HepG2 (cell line): ENCODE results near the gene UBE2O. TPM values are rescaled to one million over a fixed set of nuclear protein-coding genes. Genes with fewer than 3 reads are reported as not detected.

Experiments used
- CCAR2 ChIP-seq: fragments of 200-400 bp; formaldehyde crosslinking; optimal IDR thresholded peaks from 2 replicates; pipeline ENCODE3; 2018; ENCODE audit warnings: low read depth, mild to moderate bottlenecking, low read length, moderate library complexity
- GABPB1 ChIP-seq: IDR thresholded peaks from 2 replicates; pipeline ENCODE4 v1.6.1; 2016; ENCODE audit warnings: mild to moderate bottlenecking, missing genetic modification reagents, moderate library complexity, missing compliant biosample characterization
- KAT7 ChIP-seq: IDR thresholded peaks from 2 replicates; pipeline ENCODE4 v1.6.1; 2018; ENCODE audit warnings: borderline replicate concordance, missing compliant biosample characterization
- KDM3A ChIP-seq: IDR thresholded peaks from 2 replicates; pipeline ENCODE4 v1.6.1; 2018; ENCODE audit warnings: low read depth, missing compliant biosample characterization
- MEF2D ChIP-seq: sonication (generic); formaldehyde crosslinking; IDR thresholded peaks from 2 replicates; pipeline ENCODE4 v1.5.1; 2020; ENCODE audit warnings: mild to moderate bottlenecking, missing genetic modification reagents
- NR2C2 ChIP-seq: sonication (generic); formaldehyde crosslinking; IDR thresholded peaks from 2 replicates; pipeline ENCODE4 v1.4.0; 2020; ENCODE audit warnings: missing genetic modification reagents, mild to moderate bottlenecking, moderate library complexity, borderline replicate concordance
- ONECUT2 ChIP-seq: sonication (generic); formaldehyde crosslinking; IDR thresholded peaks from 2 replicates; pipeline ENCODE4 v1.4.0; 2020; ENCODE audit warnings: missing genetic modification reagents
- PAWR ChIP-seq: sonication (generic); formaldehyde crosslinking; IDR thresholded peaks from 2 replicates; pipeline ENCODE4 v1.4.0; 2020; ENCODE audit warnings: missing genetic modification reagents, mild to moderate bottlenecking, borderline replicate concordance
- PHF5A ChIP-seq: IDR thresholded peaks from one replicate; pipeline ENCODE4 v1.6.1; 2018; ENCODE audit warnings: low read depth, missing genetic modification reagents; ENCODE audit not compliant: unreplicated experiment
- PHF8 ChIP-seq: sonication (generic); formaldehyde crosslinking; IDR thresholded peaks from 2 replicates; pipeline ENCODE4 v1.5.0; 2020; ENCODE audit warnings: missing genetic modification reagents
- SMC3 ChIP-seq: IDR thresholded peaks from 2 replicates; pipeline ENCODE4 v1.6.1; 2011; ENCODE audit warnings: low read length, improper control_type of control experiment
- SYNCRIP ChIP-seq: fragments of 200-400 bp; formaldehyde crosslinking; IDR thresholded peaks from 2 replicates; pipeline ENCODE4 v1.6.1; 2018; ENCODE audit warnings: mild to moderate bottlenecking, low read depth, low read length; ENCODE audit not compliant: insufficient read depth
- TRAFD1 ChIP-seq: sonication (generic); formaldehyde crosslinking; IDR thresholded peaks from 2 replicates; pipeline ENCODE4 v1.5.1; 2020; ENCODE audit warnings: missing genetic modification reagents, mild to moderate bottlenecking, borderline replicate concordance
- ZBTB20 ChIP-seq: sonication (generic); formaldehyde crosslinking; IDR thresholded peaks from 2 replicates; pipeline ENCODE4 v1.8.1; 2023; ENCODE audit warnings: missing genetic modification reagents, low read depth, mild to moderate bottlenecking, borderline replicate concordance
- ZBTB26 ChIP-seq: IDR thresholded peaks from 2 replicates; pipeline ENCODE4 v1.6.1; 2016; ENCODE audit warnings: missing compliant biosample characterization, missing genetic modification reagents, borderline replicate concordance
- ZBTB46 ChIP-seq: sonication (generic); formaldehyde crosslinking; IDR thresholded peaks from 2 replicates; pipeline ENCODE4 v1.4.0; 2020; ENCODE audit warnings: mild to moderate bottlenecking, missing genetic modification reagents, borderline replicate concordance
- ZMYM2 ChIP-seq: sonication (generic); formaldehyde crosslinking; IDR thresholded peaks from 2 replicates; pipeline ENCODE4 v1.8.0; 2022; ENCODE audit warnings: mild to moderate bottlenecking, missing genetic modification reagents
- ZNF24 ChIP-seq: fragments of 450-650 bp; IDR thresholded peaks from 2 replicates; pipeline ENCODE4 v1.6.1; 2017; ENCODE audit warnings: antibody characterized with exemption, mild to moderate bottlenecking
- ZNF281 ChIP-seq: sonication (generic); formaldehyde crosslinking; IDR thresholded peaks from 2 replicates; pipeline ENCODE4 v1.4.0; 2020; ENCODE audit warnings: missing genetic modification reagents, borderline replicate concordance
- ZNF891 ChIP-seq: sonication (generic); formaldehyde crosslinking; IDR thresholded peaks from 2 replicates; pipeline ENCODE4 v1.5.0; 2020; ENCODE audit warnings: mild to moderate bottlenecking, missing genetic modification reagents
- polyA plus RNA-seq, 8 experiments: library from polyadenylated mRNA; depleted of rRNA in 3 of 8; stranded (reverse) in 7 of 8; unstranded in 1 of 8; fragments of >200 nt; fragmentation: Illumina TruSeq in 4 of 8; extraction: Trizol in 4 of 8; gene quantifications; 2 replicates each; pipeline versions ENCODE4 v1.2.1 to v1.2.3, GENCODE V29; 2011 to 2016; ENCODE audit warnings: low read depth in 4 of 8, missing spikeins in 1 of 8, mixed read lengths in 1 of 8; ENCODE audit not compliant: insufficient read depth in 1 of 8
- total RNA-seq, 5 experiments: library from RNA; depleted of rRNA; stranded (reverse); fragments of >200 nt; fragmentation: Illumina TruSeq; extraction: Trizol; gene quantifications; 2 replicates each; pipeline ENCODE4 v1.2.3, GENCODE V29; 2016; ENCODE audit warnings: low read depth in 1 of 5

UBE2O gene
- total and polyA plus RNA-seq, 2 of the 13 experiments (the other 11 are each of a cell fraction or from before 2014, with no cell fraction given) = 21.5 to 23.5 TPM

- TF ChIP-seq MEF2D (CRISPR knock-in tag) (no peak; the same call in 1 of the 2 replicates), KDM3A (CRISPR knock-in tag) (peak; percentile 60; the same call in 1 of the 2 replicates), ZBTB20 (CRISPR knock-in tag) (peak; percentile 54), ZBTB46 (no peak), ONECUT2 (no peak), ZNF891 (CRISPR knock-in tag) (0 out of 2 replicates have a peak, but pooled peaks have one; percentile 3), TRAFD1 (CRISPR knock-in tag) (0 out of 2 replicates have a peak, but pooled peaks have one; percentile 48), PAWR (no peak), PHF5A (CRISPR knock-in tag) (peak; percentile 66), ZMYM2 (CRISPR knock-in tag) (no peak), SMC3 (no peak), ZBTB26 (CRISPR knock-in tag) (peak; percentile 79), NR2C2 (CRISPR knock-in tag) (no peak), GABPB1 (CRISPR knock-in tag) (peak; percentile 72; the same call in 1 of the 2 replicates), ZNF281 (CRISPR knock-in tag) (peak; percentile 73; the same call in 1 of the 2 replicates), SYNCRIP (no peak), PHF8 (CRISPR knock-in tag) (peak; percentile 32; the same call in 1 of the 2 replicates), ZNF24 (no peak), KAT7 (CRISPR knock-in tag) (peak; percentile 89), CCAR2 (no peak)
Observed at GRCh38 chr17:76382803-76383545, 70.0 kb downstream of the UBE2O start (continued).
